ENCODE results near the gene C17orf113.

GRCh38 chr17:42058063-42058462 is 7.7 kb upstream of the C17orf113 start:
- TF ChIP-seq, protein P1, sequence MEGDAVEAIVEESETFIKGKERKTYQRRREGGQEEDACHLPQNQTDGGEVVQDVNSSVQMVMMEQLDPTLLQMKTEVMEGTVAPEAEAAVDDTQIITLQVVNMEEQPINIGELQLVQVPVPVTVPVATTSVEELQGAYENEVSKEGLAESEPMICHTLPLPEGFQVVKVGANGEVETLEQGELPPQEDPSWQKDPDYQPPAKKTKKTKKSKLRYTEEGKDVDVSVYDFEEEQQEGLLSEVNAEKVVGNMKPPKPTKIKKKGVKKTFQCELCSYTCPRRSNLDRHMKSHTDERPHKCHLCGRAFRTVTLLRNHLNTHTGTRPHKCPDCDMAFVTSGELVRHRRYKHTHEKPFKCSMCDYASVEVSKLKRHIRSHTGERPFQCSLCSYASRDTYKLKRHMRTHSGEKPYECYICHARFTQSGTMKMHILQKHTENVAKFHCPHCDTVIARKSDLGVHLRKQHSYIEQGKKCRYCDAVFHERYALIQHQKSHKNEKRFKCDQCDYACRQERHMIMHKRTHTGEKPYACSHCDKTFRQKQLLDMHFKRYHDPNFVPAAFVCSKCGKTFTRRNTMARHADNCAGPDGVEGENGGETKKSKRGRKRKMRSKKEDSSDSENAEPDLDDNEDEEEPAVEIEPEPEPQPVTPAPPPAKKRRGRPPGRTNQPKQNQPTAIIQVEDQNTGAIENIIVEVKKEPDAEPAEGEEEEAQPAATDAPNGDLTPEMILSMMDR (IDR thresholded peaks at IDR 0.05) = no peak
- no peak for TF ChIP-seq POLR2AphosphoS5 (IDR thresholded peaks at IDR 0.05; ENCODE audit: low read depth, low read length)
- TF ChIP-seq, protein P2, sequence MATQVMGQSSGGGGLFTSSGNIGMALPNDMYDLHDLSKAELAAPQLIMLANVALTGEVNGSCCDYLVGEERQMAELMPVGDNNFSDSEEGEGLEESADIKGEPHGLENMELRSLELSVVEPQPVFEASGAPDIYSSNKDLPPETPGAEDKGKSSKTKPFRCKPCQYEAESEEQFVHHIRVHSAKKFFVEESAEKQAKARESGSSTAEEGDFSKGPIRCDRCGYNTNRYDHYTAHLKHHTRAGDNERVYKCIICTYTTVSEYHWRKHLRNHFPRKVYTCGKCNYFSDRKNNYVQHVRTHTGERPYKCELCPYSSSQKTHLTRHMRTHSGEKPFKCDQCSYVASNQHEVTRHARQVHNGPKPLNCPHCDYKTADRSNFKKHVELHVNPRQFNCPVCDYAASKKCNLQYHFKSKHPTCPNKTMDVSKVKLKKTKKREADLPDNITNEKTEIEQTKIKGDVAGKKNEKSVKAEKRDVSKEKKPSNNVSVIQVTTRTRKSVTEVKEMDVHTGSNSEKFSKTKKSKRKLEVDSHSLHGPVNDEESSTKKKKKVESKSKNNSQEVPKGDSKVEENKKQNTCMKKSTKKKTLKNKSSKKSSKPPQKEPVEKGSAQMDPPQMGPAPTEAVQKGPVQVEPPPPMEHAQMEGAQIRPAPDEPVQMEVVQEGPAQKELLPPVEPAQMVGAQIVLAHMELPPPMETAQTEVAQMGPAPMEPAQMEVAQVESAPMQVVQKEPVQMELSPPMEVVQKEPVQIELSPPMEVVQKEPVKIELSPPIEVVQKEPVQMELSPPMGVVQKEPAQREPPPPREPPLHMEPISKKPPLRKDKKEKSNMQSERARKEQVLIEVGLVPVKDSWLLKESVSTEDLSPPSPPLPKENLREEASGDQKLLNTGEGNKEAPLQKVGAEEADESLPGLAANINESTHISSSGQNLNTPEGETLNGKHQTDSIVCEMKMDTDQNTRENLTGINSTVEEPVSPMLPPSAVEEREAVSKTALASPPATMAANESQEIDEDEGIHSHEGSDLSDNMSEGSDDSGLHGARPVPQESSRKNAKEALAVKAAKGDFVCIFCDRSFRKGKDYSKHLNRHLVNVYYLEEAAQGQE (IDR thresholded peaks at IDR 0.05; ENCODE audit: insufficient read depth in 1 of 2, low read depth in 2 of 2, low read length in 1 of 2) = no peak

Data from Panc1 (cell line).